Measurements from ENCODE around the gene SEPTIN6.

Gene SEPTIN6

GRCh38 chrX:119693040-119693995 is at the start of gene SEPTIN6:
Gene SEPTIN6 (minus strand): TSS chrX:119693168. CDS start chrX:119693105, 63 bp downstream.
- Histone ChIP-seq H3K36me3 (ENCODE audit: control insufficient read depth, insufficient read depth, low read length, severe bottlenecking) (no peaks in the 10 kb centered on the region), H3K9me3 (ENCODE audit: control insufficient read depth, low read length) (no peaks in the 10 kb centered on the region)
- peak; percentile 65 for DNase-seq (ENCODE audit: low read depth)

GRCh38 chrX:119738742-119739141 is 45.8 kb upstream of the SEPTIN6 start:
- H3K4me3 ChIP-seq (ENCODE audit: low read length) = no peak overlapping the region
- peaks cover 19% of the 10 kb centered on the region for H3K27me3 ChIP-seq (replicated peaks; ENCODE audit: control insufficient read depth, insufficient read depth, low read length)
- H3K9ac ChIP-seq (ENCODE audit: low read length) = no peak overlapping the region
- H3K4me1 ChIP-seq (ENCODE audit: control insufficient read depth, insufficient read depth, low read length) = peaks cover 4% of the 10 kb centered on the region
- no peaks in the 10 kb centered on the region for H3K36me3 ChIP-seq (ENCODE audit: control insufficient read depth, insufficient read depth, low read length, severe bottlenecking)
- H3K9me3 ChIP-seq (ENCODE audit: control insufficient read depth, low read length) = no peaks in the 10 kb centered on the region
- no peak for DNase-seq (ENCODE audit: low read depth)

More at GRCh38 chrX:119693040-119693995, at the start of gene SEPTIN6:
- peak within 1 kb of the TSS; percentile 62 for H3K9ac ChIP-seq (ENCODE audit: low read length)
- H3K4me3 ChIP-seq (ENCODE audit: low read length) = peak within 1 kb of the TSS; percentile 80
- H3K4me1 ChIP-seq (ENCODE audit: control insufficient read depth, insufficient read depth, low read length) = no peaks in the 10 kb centered on the region
- peaks cover 22% of the 10 kb centered on the region for H3K27me3 ChIP-seq (replicated peaks; ENCODE audit: control insufficient read depth, insufficient read depth, low read length)

DNA sequence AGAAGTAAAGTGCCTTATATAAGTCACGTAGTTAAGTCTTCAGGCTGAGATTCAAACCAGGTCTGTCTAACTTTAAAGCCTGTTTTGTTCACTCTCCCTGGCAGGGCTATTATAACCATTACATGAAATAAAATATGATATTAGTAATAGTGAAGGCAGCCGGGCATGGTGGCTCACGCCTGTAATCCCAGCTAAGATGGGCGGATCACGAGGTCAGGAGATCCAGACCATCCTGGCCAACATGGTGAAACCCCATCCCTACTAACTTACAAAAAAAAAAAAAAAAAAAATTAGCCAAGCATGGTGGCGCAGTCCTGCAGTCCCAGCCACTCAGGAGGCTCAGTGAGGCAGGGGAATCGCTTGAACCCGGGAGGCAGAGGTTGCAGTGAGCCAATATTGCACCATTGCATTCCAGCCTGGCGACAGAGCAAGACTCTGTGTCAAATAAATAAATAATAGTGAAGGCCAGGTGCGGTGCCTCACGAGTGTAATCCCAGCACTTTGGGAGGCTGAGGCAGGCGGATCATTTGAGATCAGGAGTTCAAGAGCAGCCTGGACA is 43.3 kb upstream of the SEPTIN6 start:
- no peak overlapping the region for H3K9ac ChIP-seq (ENCODE audit: low read length)
- peaks cover 26% of the 10 kb centered on the region for H3K27me3 ChIP-seq (replicated peaks; ENCODE audit: control insufficient read depth, insufficient read depth, low read length)
- DNase-seq (ENCODE audit: low read depth) = no peak
- no peak overlapping the region for H3K4me3 ChIP-seq (ENCODE audit: low read length)
- H3K9me3 ChIP-seq (ENCODE audit: control insufficient read depth, low read length) = no peaks in the 10 kb centered on the region
- H3K36me3 ChIP-seq (ENCODE audit: control insufficient read depth, insufficient read depth, low read length, severe bottlenecking) = no peaks in the 10 kb centered on the region
- peaks cover 4% of the 10 kb centered on the region for H3K4me1 ChIP-seq (ENCODE audit: control insufficient read depth, insufficient read depth, low read length)

DNA sequence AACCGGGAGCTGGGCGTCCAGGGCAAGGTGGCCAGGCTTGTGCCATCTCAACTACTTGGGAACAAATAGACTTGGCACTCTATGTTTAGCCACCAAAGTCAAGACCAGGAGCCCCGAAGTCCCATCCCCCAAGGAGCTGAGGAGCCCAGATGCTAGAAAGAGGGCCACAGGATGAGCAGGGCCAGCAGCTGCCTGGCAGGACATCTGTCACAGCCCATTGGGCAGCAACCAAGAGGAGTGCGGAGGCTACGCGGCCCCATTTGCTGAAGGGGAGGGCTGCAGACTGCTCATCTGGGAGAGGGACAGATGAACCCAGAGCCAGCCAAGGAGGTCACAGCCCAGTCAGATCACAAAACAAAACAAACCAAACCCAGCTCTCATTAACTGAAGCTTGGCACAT is 42.5 kb upstream of the SEPTIN6 start:
- Histone ChIP-seq H3K4me3 (ENCODE audit: low read length) (no peak overlapping the region), H3K4me1 (ENCODE audit: control insufficient read depth, insufficient read depth, low read length) (peaks cover 4% of the 10 kb centered on the region), H3K9ac (ENCODE audit: low read length) (no peak overlapping the region), H3K36me3 (ENCODE audit: control insufficient read depth, insufficient read depth, low read length, severe bottlenecking) (no peaks in the 10 kb centered on the region), H3K27me3 (replicated peaks; ENCODE audit: control insufficient read depth, insufficient read depth, low read length) (peaks cover 33% of the 10 kb centered on the region), H3K9me3 (ENCODE audit: control insufficient read depth, low read length) (no peaks in the 10 kb centered on the region)
- DNase-seq (ENCODE audit: low read depth) = no peak

DNA sequence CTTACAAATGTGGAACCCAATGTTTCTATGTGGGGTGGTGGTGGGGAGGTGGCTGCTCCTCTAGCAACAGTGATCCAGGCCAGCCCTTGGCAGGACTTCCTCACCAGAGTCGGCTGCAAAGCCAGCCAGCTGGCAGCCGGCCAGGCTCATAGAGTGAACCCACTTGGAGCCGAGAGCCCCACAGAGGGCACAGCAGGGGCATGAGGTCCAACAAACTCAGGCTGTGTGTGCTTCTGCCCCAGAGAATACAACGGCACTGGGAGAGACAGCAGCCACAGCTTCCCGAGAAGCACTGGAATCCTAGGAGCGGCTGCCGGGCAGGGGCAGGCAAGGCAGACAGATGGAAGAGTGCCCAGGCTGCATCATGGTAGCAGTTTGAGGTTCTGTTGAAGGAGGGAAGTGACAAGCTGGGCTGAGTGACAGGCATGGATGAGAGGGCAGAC is 42.0 kb upstream of the SEPTIN6 start:
- peaks cover 33% of the 10 kb centered on the region for H3K27me3 ChIP-seq (replicated peaks; ENCODE audit: control insufficient read depth, insufficient read depth, low read length)
- H3K9me3 ChIP-seq (ENCODE audit: control insufficient read depth, low read length) = no peaks in the 10 kb centered on the region
- peaks cover 4% of the 10 kb centered on the region for H3K4me1 ChIP-seq (ENCODE audit: control insufficient read depth, insufficient read depth, low read length)
- DNase-seq (ENCODE audit: low read depth) = no peak
- no peak overlapping the region for H3K9ac ChIP-seq (ENCODE audit: low read length)
- H3K4me3 ChIP-seq (ENCODE audit: low read length) = no peak overlapping the region
- H3K36me3 ChIP-seq (ENCODE audit: control insufficient read depth, insufficient read depth, low read length, severe bottlenecking) = no peaks in the 10 kb centered on the region

DNA sequence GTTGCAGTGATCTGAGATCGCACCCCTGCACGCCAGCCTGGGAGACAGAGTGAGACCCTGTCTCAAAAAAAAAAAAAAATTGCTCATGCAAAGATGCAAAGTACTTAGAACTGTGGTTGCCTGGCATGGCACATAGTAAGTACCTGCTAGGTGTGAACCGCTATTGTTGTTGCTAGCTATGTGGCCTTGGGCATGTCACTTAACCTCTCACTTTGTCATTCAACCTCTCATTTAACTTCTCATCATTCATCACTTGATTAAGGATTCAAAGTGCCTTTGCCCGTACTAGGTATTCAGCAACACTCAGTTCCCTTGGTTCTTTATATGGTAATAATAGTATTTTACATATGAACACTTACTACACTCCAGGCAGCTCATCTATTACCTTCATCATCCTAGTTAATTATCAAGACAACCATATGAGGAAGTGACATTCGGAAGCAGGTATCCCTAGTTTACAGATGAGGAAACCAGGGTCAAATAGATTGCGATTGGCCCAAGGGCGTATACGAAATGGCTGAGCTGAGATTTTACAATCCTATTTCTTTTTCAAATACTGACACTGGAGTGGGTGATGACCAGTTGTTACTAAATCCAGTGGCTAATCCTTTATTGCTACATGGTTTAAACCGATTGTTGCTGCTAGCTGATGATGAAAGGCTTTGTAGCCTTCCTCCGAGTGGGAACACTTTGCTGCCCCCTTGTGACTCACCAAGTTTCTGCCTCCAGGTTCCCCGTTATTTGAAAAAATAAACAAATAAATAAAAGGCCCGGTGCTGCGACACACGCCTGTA is 36.6 kb upstream of the SEPTIN6 start:
- Histone ChIP-seq H3K36me3 (ENCODE audit: control insufficient read depth, insufficient read depth, low read length, severe bottlenecking) (no peaks in the 10 kb centered on the region), H3K9me3 (ENCODE audit: control insufficient read depth, low read length) (no peaks in the 10 kb centered on the region), H3K27me3 (replicated peaks; ENCODE audit: control insufficient read depth, insufficient read depth, low read length) (peaks cover 20% of the 10 kb centered on the region), H3K9ac (ENCODE audit: low read length) (no peak overlapping the region), H3K4me1 (ENCODE audit: control insufficient read depth, insufficient read depth, low read length) (no peaks in the 10 kb centered on the region), H3K4me3 (ENCODE audit: low read length) (no peak overlapping the region)
- DNase-seq (ENCODE audit: low read depth) = peak; percentile 86

DNA sequence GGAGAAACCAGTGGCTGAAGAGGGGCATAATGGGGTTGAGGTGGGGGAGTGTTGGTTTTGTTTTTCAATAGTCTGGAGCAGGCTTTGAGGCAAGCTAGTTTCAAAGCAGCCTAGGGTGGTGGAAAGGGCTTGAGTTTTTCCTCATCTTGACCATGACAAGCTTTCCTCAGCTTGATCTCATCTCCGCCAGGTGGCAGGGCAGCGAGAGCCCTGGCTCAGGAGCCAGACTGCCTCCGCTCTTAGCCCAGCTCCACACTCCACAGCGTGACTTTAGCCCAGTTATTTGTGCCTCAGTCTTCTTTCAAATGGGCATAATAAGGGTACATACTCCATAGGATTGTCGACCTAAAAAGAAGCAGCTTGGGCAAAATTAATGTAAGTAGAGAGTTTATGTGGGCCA is 35.5 kb upstream of the SEPTIN6 start:
- no peak overlapping the region for H3K9ac ChIP-seq (ENCODE audit: low read length)
- peaks cover 19% of the 10 kb centered on the region for H3K27me3 ChIP-seq (replicated peaks; ENCODE audit: control insufficient read depth, insufficient read depth, low read length)
- no peaks in the 10 kb centered on the region for H3K9me3 ChIP-seq (ENCODE audit: control insufficient read depth, low read length)
- no peak overlapping the region for H3K4me3 ChIP-seq (ENCODE audit: low read length)
- no peaks in the 10 kb centered on the region for H3K36me3 ChIP-seq (ENCODE audit: control insufficient read depth, insufficient read depth, low read length, severe bottlenecking)
- H3K4me1 ChIP-seq (ENCODE audit: control insufficient read depth, insufficient read depth, low read length) = no peaks in the 10 kb centered on the region
- DNase-seq (ENCODE audit: low read depth) = no peak

GRCh38 chrX:119726900-119727555 is 34.1 kb upstream of the SEPTIN6 start:
- Histone ChIP-seq H3K4me3 (ENCODE audit: low read length) (no peak overlapping the region), H3K27me3 (replicated peaks; ENCODE audit: control insufficient read depth, insufficient read depth, low read length) (peaks cover 19% of the 10 kb centered on the region)
- no peak for DNase-seq (ENCODE audit: low read depth)

DNA sequence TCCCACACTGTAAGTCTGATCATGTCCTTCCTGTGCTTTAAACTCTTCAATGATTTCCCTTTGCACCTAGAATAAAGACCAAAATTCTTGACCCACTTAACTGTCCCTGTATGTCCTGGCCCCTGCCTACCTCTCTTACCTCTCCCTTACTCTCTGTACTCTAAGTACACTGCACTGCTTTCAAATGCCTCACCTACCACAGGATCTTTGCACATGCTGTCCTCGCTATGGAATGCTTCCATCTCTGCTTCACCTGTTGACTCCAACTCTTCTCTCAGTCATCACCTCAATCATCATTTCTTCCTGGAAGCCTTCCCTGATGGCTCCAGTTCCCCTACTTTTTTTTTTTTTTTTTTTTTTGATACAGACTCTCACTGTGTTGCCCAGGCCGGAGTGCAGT is 29.0 kb upstream of the SEPTIN6 start:
- Histone ChIP-seq H3K27me3 (replicated peaks; ENCODE audit: control insufficient read depth, insufficient read depth, low read length) (no peaks in the 10 kb centered on the region), H3K36me3 (ENCODE audit: control insufficient read depth, insufficient read depth, low read length, severe bottlenecking) (no peaks in the 10 kb centered on the region), H3K9me3 (ENCODE audit: control insufficient read depth, low read length) (peaks cover 8% of the 10 kb centered on the region), H3K9ac (ENCODE audit: low read length) (no peak overlapping the region), H3K4me3 (ENCODE audit: low read length) (no peak overlapping the region), H3K4me1 (ENCODE audit: control insufficient read depth, insufficient read depth, low read length) (no peaks in the 10 kb centered on the region)
- no peak for DNase-seq (ENCODE audit: low read depth)

More at GRCh38 chrX:119726900-119727555, 34.1 kb upstream of the SEPTIN6 start:
- H3K9ac ChIP-seq (ENCODE audit: low read length) = no peak overlapping the region
- H3K9me3 ChIP-seq (ENCODE audit: control insufficient read depth, low read length) = no peaks in the 10 kb centered on the region
- H3K4me1 ChIP-seq (ENCODE audit: control insufficient read depth, insufficient read depth, low read length) = no peaks in the 10 kb centered on the region
- H3K36me3 ChIP-seq (ENCODE audit: control insufficient read depth, insufficient read depth, low read length, severe bottlenecking) = no peaks in the 10 kb centered on the region

DNA sequence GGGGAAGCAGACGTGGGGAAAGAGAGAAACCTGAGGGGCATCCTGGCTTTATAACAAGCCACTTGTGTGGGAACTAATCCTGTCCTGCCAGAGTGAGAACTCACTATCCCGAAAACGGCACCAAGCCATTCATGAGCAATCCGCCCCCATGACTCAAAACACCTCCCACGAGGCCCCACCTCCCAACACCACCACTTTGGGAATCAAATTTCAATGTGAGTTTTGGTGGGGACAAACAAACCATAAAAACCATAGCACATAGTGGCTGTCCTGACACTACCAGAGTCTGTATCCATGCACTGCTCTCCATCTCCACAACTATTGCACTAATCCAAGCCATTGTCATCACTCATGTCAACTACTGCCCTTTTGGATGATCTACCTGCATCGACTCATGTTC is 28.5 kb upstream of the SEPTIN6 start:
- Histone ChIP-seq H3K9me3 (ENCODE audit: control insufficient read depth, low read length) (peaks cover 8% of the 10 kb centered on the region), H3K4me1 (ENCODE audit: control insufficient read depth, insufficient read depth, low read length) (no peaks in the 10 kb centered on the region), H3K9ac (ENCODE audit: low read length) (no peak overlapping the region), H3K36me3 (ENCODE audit: control insufficient read depth, insufficient read depth, low read length, severe bottlenecking) (no peaks in the 10 kb centered on the region), H3K4me3 (ENCODE audit: low read length) (no peak overlapping the region), H3K27me3 (replicated peaks; ENCODE audit: control insufficient read depth, insufficient read depth, low read length) (no peaks in the 10 kb centered on the region)
- DNase-seq (ENCODE audit: low read depth) = no peak
